OCI-LY1 (cell line): ENCODE data around the gene MME.

Experiments
- H2AFZ ChIP-seq: fragments of 200-600 bp; sonication (generic), shearing (Covaris generic); 2 replicates; pipeline ENCODE4 v1.6.0; 2014; ENCODE audit warnings: antibody characterized with exemption, mild to moderate bottlenecking, low read length
- H3F3A ChIP-seq: fragments of 200-600 bp; sonication (generic), shearing (Covaris generic); 2 replicates; pipeline ENCODE4 v1.6.0; 2014; ENCODE audit warnings: mild to moderate bottlenecking, antibody characterized with exemption, low read length, moderate library complexity; ENCODE audit not compliant: insufficient read depth
- H3K27ac ChIP-seq: fragments of 200-600 bp; sonication (generic); 2 replicates; pipeline ENCODE4 v1.5.1; 2014; ENCODE audit warnings: low read length, mixed run types, mild to moderate bottlenecking, low read depth; ENCODE audit not compliant: poor library complexity, severe bottlenecking
- H3K27me3 ChIP-seq: fragments of 200-600 bp; sonication (generic); 2 replicates; pipeline ENCODE4 v1.6.0; 2014; ENCODE audit warnings: antibody characterized with exemption, mild to moderate bottlenecking, low read length, moderate library complexity; ENCODE audit not compliant: insufficient read depth
- H3K36me3 ChIP-seq: fragments of 200-600 bp; sonication (generic); 2 replicates; pipeline ENCODE4 v1.6.1; 2014; ENCODE audit warnings: mild to moderate bottlenecking, antibody characterized with exemption, low read length, moderate library complexity, mixed read lengths; ENCODE audit not compliant: insufficient read depth
- H3K4me1 ChIP-seq: fragments of 200-600 bp; sonication (generic); 2 replicates; pipeline ENCODE4 v1.5.1; 2014; ENCODE audit warnings: mild to moderate bottlenecking, low read length, moderate library complexity; ENCODE audit not compliant: insufficient read depth, severe bottlenecking
- H3K4me2 ChIP-seq: fragments of 200-600 bp; sonication (generic), shearing (Covaris generic); 2 replicates; pipeline ENCODE4 v1.6.1; 2014; ENCODE audit warnings: low read length
- H3K4me3 ChIP-seq: fragments of 200-600 bp; sonication (generic); 2 replicates; pipeline ENCODE4 v1.5.1; 2014; ENCODE audit warnings: low read length, low read depth, mild to moderate bottlenecking, mixed read lengths; ENCODE audit not compliant: poor library complexity, severe bottlenecking
- H3K79me2 ChIP-seq: fragments of 200-600 bp; shearing (Covaris generic); 2 replicates; pipeline ENCODE4 v1.6.1; 2016; ENCODE audit warnings: mixed run types, low read length, mixed read lengths; ENCODE audit not compliant: insufficient read depth
- H3K9ac ChIP-seq: fragments of 200-600 bp; sonication (generic), shearing (Covaris generic); 2 replicates; pipeline ENCODE4 v1.6.1; 2014; ENCODE audit warnings: mild to moderate bottlenecking, low read length, mixed read lengths
- H3K9me2 ChIP-seq: fragments of 200-600 bp; sonication (generic), shearing (Covaris generic); 2 replicates; pipeline ENCODE4 v1.6.1; 2014; ENCODE audit warnings: low read depth, mild to moderate bottlenecking, low read length, mixed read lengths
- H3K9me3 ChIP-seq: fragments of 200-600 bp; shearing (Covaris generic); 2 replicates; pipeline ENCODE4 v1.6.1; 2014; ENCODE audit warnings: low read length, mixed read lengths
- H4K20me1 ChIP-seq: fragments of 200-600 bp; sonication (generic), shearing (Covaris generic); 2 replicates; pipeline ENCODE4 v1.6.0; 2016; ENCODE audit warnings: mild to moderate bottlenecking, low read length; ENCODE audit not compliant: insufficient read depth
- EZH2 ChIP-seq: fragments of 200-600 bp; sonication (generic), shearing (Covaris generic); IDR thresholded peaks from 2 replicates; pipeline ENCODE4 v1.8.0; 2017; ENCODE audit warnings: borderline replicate concordance, mixed run types, mild to moderate bottlenecking, antibody characterized with exemption, low read length, moderate library complexity, mixed read lengths
- TF ChIP-seq, protein P1 (sequence below): fragments of 200-600 bp; sonication (generic), shearing (Covaris generic); IDR thresholded peaks from 2 replicates; pipeline ENCODE4 v1.5.1; 2017; ENCODE audit warnings: mild to moderate bottlenecking, antibody characterized with exemption, low read length, moderate library complexity, mixed read lengths

The MME gene

GRCh38 chr3:155086051-155086450 is 5.9 kb downstream of the MME start:
- no peak overlapping the region for H2AFZ ChIP-seq
- no peaks in the 10 kb centered on the region for H4K20me1 ChIP-seq
- peak overlapping the region; percentile 49 for H3K27ac ChIP-seq
- H3K9me2 ChIP-seq: no peaks in the 10 kb centered on the region
- 0 out of 2 replicates have a peak, but pooled peaks cover 4% of the 10 kb centered on the region for H3F3A ChIP-seq
- no peak overlapping the region for H3K4me2 ChIP-seq
- H3K36me3 ChIP-seq: peaks cover 93% of the 10 kb centered on the region
- no peak for TF ChIP-seq EZH2
- TF ChIP-seq, protein P1, sequence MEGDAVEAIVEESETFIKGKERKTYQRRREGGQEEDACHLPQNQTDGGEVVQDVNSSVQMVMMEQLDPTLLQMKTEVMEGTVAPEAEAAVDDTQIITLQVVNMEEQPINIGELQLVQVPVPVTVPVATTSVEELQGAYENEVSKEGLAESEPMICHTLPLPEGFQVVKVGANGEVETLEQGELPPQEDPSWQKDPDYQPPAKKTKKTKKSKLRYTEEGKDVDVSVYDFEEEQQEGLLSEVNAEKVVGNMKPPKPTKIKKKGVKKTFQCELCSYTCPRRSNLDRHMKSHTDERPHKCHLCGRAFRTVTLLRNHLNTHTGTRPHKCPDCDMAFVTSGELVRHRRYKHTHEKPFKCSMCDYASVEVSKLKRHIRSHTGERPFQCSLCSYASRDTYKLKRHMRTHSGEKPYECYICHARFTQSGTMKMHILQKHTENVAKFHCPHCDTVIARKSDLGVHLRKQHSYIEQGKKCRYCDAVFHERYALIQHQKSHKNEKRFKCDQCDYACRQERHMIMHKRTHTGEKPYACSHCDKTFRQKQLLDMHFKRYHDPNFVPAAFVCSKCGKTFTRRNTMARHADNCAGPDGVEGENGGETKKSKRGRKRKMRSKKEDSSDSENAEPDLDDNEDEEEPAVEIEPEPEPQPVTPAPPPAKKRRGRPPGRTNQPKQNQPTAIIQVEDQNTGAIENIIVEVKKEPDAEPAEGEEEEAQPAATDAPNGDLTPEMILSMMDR: no peak
- no peaks in the 10 kb centered on the region for H3K27me3 ChIP-seq
- H3K4me1 ChIP-seq: peaks cover 63% of the 10 kb centered on the region
- H3K9me3 ChIP-seq: no peaks in the 10 kb centered on the region
- H3K79me2 ChIP-seq: peaks cover 42% of the 10 kb centered on the region
- H3K4me3 ChIP-seq: no peak overlapping the region
- H3K9ac ChIP-seq: no peak overlapping the region

DNA sequence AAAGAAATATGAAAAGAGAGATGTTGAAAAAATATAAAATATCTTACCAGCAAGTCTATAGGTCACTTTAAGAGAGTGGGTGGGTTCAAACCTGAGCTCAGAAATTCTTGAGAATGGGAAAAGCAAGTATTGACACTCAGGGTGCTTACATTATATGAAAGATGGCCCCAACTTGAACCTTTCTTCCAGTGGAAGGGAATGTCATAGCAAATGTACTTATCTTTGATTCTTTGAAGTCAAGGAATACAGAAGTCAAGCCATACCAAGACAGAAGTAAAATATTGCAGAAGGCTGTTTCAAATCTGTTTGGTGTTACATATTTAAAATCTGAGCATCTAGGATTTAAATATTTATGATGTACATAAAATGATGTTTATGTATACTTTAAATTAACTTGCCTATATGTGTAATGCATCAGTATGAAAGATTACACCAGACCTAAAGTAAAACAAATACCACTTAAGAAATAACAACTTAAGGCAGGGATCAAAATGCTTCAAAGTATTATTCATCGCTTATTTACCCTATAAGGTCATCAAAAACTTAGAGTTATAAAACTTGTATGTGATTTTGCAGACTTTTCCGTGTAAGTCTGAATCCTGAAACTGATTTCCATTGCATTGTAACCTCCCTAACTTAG is 8.7 kb downstream of the MME start:
- Histone ChIP-seq H3F3A (peaks cover 11% of the 10 kb centered on the region; the same call in 1 of the 2 replicates), H3K4me2 (no peak overlapping the region), H3K9ac (no peak overlapping the region), H4K20me1 (no peaks in the 10 kb centered on the region), H3K27me3 (no peaks in the 10 kb centered on the region), H3K79me2 (peaks cover 15% of the 10 kb centered on the region), H3K9me3 (no peaks in the 10 kb centered on the region), H3K27ac (no peak overlapping the region), H3K4me1 (peaks cover 65% of the 10 kb centered on the region), H2AFZ (no peak overlapping the region), H3K36me3 (peaks cover 92% of the 10 kb centered on the region), H3K9me2 (no peaks in the 10 kb centered on the region), H3K4me3 (no peak overlapping the region)
- TF ChIP-seq, protein P1: no peak
- TF ChIP-seq EZH2: no peak

- H4K20me1 ChIP-seq: no peaks in the 10 kb centered on the region
- H3K4me3 ChIP-seq: no peak overlapping the region
- no peaks in the 10 kb centered on the region for H3K9me2 ChIP-seq
- H3K9ac ChIP-seq: no peak overlapping the region
- H3K9me3 ChIP-seq: no peaks in the 10 kb centered on the region
- H3K27me3 ChIP-seq: no peaks in the 10 kb centered on the region
- H3K27ac ChIP-seq: no peak overlapping the region
- H3K4me2 ChIP-seq: no peak overlapping the region
- H2AFZ ChIP-seq: no peak overlapping the region
- TF ChIP-seq EZH2: no peak
- TF ChIP-seq, protein P1: no peak
- H3F3A ChIP-seq: peaks cover 11% of the 10 kb centered on the region; the same call in 1 of the 2 replicates
- peaks cover 15% of the 10 kb centered on the region for H3K79me2 ChIP-seq
- peaks cover 65% of the 10 kb centered on the region for H3K4me1 ChIP-seq
- H3K36me3 ChIP-seq: peaks cover 92% of the 10 kb centered on the region
Observed at GRCh38 chr3:155089495-155089894, 9.4 kb downstream of the MME start.
